ENCODE measurements around the gene MRNIP. TPM values are rescaled to one million over a fixed set of nuclear protein-coding genes. Genes with fewer than 3 reads are reported as not detected.

The MRNIP gene
- polyA plus RNA-seq, 1 donor (not counting 4 experiments of a cell fraction or from before 2014, with no cell fraction given): 14.9 TPM

DNA sequence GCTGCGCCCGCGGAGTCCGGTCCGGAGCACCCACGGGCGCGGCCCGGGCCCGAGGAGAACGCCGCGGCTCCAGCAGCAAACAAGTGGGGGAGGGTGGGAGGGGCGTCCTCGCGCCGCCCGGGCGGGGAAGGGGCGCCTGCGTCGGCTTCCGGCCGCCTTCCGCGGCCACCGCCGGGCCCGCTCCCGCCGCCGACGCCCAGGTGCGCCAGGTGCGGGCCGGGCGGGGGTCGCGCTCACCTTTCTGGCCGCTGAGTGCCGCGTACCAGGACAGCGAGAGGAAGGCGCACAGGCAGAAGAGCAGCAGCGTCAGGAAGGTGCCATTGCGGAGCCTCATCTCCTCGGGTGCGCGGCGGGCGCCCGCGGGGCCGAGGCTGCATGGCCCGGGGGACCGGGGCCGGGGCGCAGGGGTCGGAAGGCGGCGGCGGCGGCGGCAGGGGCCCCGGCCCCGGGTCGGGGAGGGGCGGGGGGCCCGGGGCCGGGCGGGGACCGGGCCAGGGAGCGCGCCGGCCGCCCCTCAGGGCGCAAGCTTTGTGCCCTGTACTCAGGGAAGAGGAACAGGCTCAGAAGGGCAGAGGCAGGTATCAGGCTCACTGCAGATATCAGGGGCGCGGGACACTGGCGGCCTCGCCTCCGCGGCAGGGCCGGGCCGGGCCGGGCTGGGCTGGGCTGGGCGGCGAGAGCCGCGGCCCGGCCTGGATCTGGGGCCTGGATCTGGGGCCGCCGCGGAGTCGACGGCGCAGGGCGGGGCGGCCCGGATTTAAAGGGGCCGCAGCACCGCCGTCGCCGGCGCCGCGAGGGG, 52.2 kb downstream of the MRNIP start, which contains the start of gene MGAT4B:
MGAT4B (minus strand) TSS at position 617 of the 799 bp plus-strand sequence; CDS start at position 334, 283 bp downstream.
- Histone ChIP-seq H2AFZ (ENCODE audit: control insufficient read depth, low read length) (peak within 1 kb of the TSS; percentile 33), H3K27ac (ENCODE audit: control insufficient read depth, insufficient read depth, low read length) (peak within 1 kb of the TSS; percentile 61), H3K79me2 (ENCODE audit: control insufficient read depth, insufficient read depth, low read length) (peaks cover 33% of the 10 kb centered on the region), H3K4me1 (ENCODE audit: control insufficient read depth, extremely low read depth, insufficient read depth, low read length) (peaks cover 20% of the 10 kb centered on the region), H3K4me2 (ENCODE audit: control insufficient read depth, extremely low read depth, insufficient read depth, low read depth, low read length) (peak within 1 kb of the TSS; percentile 88), H4K20me1 (ENCODE audit: control insufficient read depth, extremely low read depth, insufficient read depth, low read length) (peaks cover 6% of the 10 kb centered on the region), H3K9ac (ENCODE audit: control insufficient read depth, extremely low read depth, insufficient read depth, low read length) (peak within 1 kb of the TSS; percentile 80), H3K4me3 (ENCODE audit: control insufficient read depth in 2 of 3, extremely low read depth in 1 of 3, insufficient read depth in 2 of 3, low read depth in 1 of 3, low read length in 3 of 3) (peak within 1 kb of the TSS; percentile 77 to 87 (median 78)), H3K9me1 (ENCODE audit: control insufficient read depth, extremely low read depth, insufficient read depth, low read length) (no peaks in the 10 kb centered on the region), H3K9me3 (ENCODE audit: control insufficient read depth, low read depth, low read length) (no peaks in the 10 kb centered on the region), H3K36me3 (ENCODE audit: control insufficient read depth in 2 of 2, extremely low read depth in 1 of 2, insufficient read depth in 2 of 2, low read length in 2 of 2) (peaks cover 0 to 6% of the 10 kb centered on the region in 2 experiments), H3K27me3 (ENCODE audit: control insufficient read depth, extremely low read depth, insufficient read depth, low read length) (no peaks in the 10 kb centered on the region)
- DNase-seq (ENCODE audit: low read depth, low spot score) (no peak), FAIRE-seq (no peak)
- TF ChIP-seq EZH2 (IDR thresholded peaks at IDR 0.05; ENCODE audit: low read length): no peak
- dilution Hi-C loops (cut with MboI; ENCODE audit: extremely low pct_ligation_motif_present, low sequenced_read_pairs): no loop called here

DNA sequence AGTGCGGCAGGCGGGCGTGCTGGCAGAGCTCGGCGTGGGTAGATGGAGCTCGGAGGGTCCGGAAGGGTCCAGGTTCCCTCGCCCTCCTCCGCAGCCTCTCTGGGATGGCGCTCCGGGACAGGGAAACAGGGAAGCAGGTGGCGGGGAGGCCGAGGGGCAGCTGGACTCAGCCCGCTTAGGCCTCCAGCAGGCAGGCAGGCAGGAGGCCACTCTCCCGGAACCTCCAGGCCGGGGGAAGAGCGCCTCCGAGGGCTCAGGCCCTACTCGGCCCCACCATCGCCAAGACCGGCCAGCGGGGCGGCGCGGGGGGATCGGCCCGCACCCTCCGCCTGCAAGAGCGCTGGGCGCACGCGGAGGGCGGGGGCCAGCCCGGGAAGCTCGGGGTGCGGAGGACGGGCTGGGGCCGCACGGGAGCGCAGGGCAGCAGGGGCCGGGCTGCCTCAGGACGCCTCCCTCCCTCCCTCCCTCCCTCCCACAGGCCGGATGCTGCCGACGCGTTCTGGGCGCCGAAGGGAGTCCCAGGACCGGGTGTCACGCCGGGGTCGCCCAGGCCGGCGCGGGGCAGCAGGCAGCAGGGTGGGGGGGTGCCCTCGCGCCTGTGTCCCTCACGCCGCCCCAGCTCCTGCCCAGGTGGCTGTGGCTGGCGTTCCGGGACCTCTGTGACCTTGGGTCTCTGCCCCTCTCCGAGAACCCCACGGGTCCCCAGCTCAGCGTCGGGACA, 52.9 kb downstream of the MRNIP start:
- H3K79me2 ChIP-seq (ENCODE audit: control insufficient read depth, insufficient read depth, low read length): peaks cover 33% of the 10 kb centered on the region
- peak overlapping the region; percentile 77 to 87 (median 78) for H3K4me3 ChIP-seq (ENCODE audit: control insufficient read depth in 2 of 3, extremely low read depth in 1 of 3, insufficient read depth in 2 of 3, low read depth in 1 of 3, low read length in 3 of 3)
- H3K4me1 ChIP-seq (ENCODE audit: control insufficient read depth, extremely low read depth, insufficient read depth, low read length): peaks cover 20% of the 10 kb centered on the region
- no peaks in the 10 kb centered on the region for H3K9me1 ChIP-seq (ENCODE audit: control insufficient read depth, extremely low read depth, insufficient read depth, low read length)
- peaks cover 0 to 10% of the 10 kb centered on the region in 2 experiments for H3K36me3 ChIP-seq (ENCODE audit: control insufficient read depth in 2 of 2, extremely low read depth in 1 of 2, insufficient read depth in 2 of 2, low read length in 2 of 2)
- no peaks in the 10 kb centered on the region for H3K9me3 ChIP-seq (ENCODE audit: control insufficient read depth, low read depth, low read length)
- FAIRE-seq (no peak), DNase-seq (ENCODE audit: low read depth, low spot score) (no peak)
- peak overlapping the region; percentile 52 for H3K27ac ChIP-seq (ENCODE audit: control insufficient read depth, insufficient read depth, low read length)
- H3K4me2 ChIP-seq (ENCODE audit: control insufficient read depth, extremely low read depth, insufficient read depth, low read depth, low read length): peak overlapping the region; percentile 88
- dilution Hi-C loops (cut with MboI; ENCODE audit: extremely low pct_ligation_motif_present, low sequenced_read_pairs): no loop called here
- peak overlapping the region; percentile 80 for H3K9ac ChIP-seq (ENCODE audit: control insufficient read depth, extremely low read depth, insufficient read depth, low read length)
- peaks cover 6% of the 10 kb centered on the region for H4K20me1 ChIP-seq (ENCODE audit: control insufficient read depth, extremely low read depth, insufficient read depth, low read length)
- H2AFZ ChIP-seq (ENCODE audit: control insufficient read depth, low read length): peak overlapping the region; percentile 9
- H3K27me3 ChIP-seq (ENCODE audit: control insufficient read depth, extremely low read depth, insufficient read depth, low read length): no peaks in the 10 kb centered on the region
- TF ChIP-seq EZH2 (IDR thresholded peaks at IDR 0.05; ENCODE audit: low read length): no peak
- TF ChIP-seq, protein P1, sequence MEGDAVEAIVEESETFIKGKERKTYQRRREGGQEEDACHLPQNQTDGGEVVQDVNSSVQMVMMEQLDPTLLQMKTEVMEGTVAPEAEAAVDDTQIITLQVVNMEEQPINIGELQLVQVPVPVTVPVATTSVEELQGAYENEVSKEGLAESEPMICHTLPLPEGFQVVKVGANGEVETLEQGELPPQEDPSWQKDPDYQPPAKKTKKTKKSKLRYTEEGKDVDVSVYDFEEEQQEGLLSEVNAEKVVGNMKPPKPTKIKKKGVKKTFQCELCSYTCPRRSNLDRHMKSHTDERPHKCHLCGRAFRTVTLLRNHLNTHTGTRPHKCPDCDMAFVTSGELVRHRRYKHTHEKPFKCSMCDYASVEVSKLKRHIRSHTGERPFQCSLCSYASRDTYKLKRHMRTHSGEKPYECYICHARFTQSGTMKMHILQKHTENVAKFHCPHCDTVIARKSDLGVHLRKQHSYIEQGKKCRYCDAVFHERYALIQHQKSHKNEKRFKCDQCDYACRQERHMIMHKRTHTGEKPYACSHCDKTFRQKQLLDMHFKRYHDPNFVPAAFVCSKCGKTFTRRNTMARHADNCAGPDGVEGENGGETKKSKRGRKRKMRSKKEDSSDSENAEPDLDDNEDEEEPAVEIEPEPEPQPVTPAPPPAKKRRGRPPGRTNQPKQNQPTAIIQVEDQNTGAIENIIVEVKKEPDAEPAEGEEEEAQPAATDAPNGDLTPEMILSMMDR (optimal IDR thresholded peaks at IDR 0.05 in 1 of 3, IDR thresholded peaks at IDR 0.05 in 1 of 3, conservative IDR thresholded peaks at IDR 0.05 in 1 of 3; ENCODE audit: extremely low read depth in 1 of 3, insufficient read depth in 2 of 3, low read length in 3 of 3): no peak
